Neural cell (in vitro differentiated cells): ENCODE measurements around the gene CPXM2. TPM values are rescaled to one million over a fixed set of nuclear protein-coding genes. Genes with fewer than 3 reads are reported as not detected.

Experiments used
- H2AFZ ChIP-seq: fragments of 200-600, 300-800 bp; sonication (generic), shearing (Covaris generic); 2 replicates; pipeline ENCODE4 v1.6.0; 2014; ENCODE audit warnings: low read depth, mild to moderate bottlenecking, antibody characterized with exemption, low read length, moderate library complexity
- H3F3A ChIP-seq: fragments of 200-600 bp; shearing (Covaris generic); 2 replicates; pipeline ENCODE4 v1.6.1; 2016; ENCODE audit warnings: mild to moderate bottlenecking, moderate library complexity, mixed read lengths, antibody characterized with exemption, low read length; ENCODE audit not compliant: insufficient read depth, poor library complexity, severe bottlenecking
- H3K27ac ChIP-seq: fragments of 200-600, 300-800 bp; sonication (generic), shearing (Covaris generic); 2 replicates; pipeline ENCODE4 v1.5.1; 2014; ENCODE audit warnings: mild to moderate bottlenecking, low read length, moderate library complexity
- H3K27me3 ChIP-seq: fragments of 300-800, 200-600 bp; sonication (generic), shearing (Covaris generic); 2 replicates; pipeline ENCODE4 v1.6.0; 2014; ENCODE audit warnings: mild to moderate bottlenecking, low read depth, low read length, moderate library complexity; ENCODE audit not compliant: insufficient read depth
- H3K36me3 ChIP-seq: fragments of 300-800, 200-600 bp; sonication (generic), shearing (Covaris generic); 2 replicates; pipeline ENCODE4 v1.5.1; 2014; ENCODE audit warnings: mild to moderate bottlenecking, antibody characterized with exemption, low read length, moderate library complexity; ENCODE audit not compliant: insufficient read depth
- H3K4me2 ChIP-seq: fragments of 300-800, 200-600 bp; sonication (generic), shearing (Covaris generic); 2 replicates; pipeline ENCODE4 v1.6.0; 2014; ENCODE audit warnings: mild to moderate bottlenecking, low read length
- H3K4me3 ChIP-seq: fragments of 300-800, 200-600 bp; sonication (generic), shearing (Covaris generic); 2 replicates; pipeline ENCODE4 v1.5.1; 2014; ENCODE audit warnings: mild to moderate bottlenecking, low read length, moderate library complexity
- H3K79me2 ChIP-seq: fragments of 200-600 bp; shearing (Covaris generic); replicated peaks from 2 replicates; pipeline ENCODE4 v1.6.0; 2014; ENCODE audit warnings: mild to moderate bottlenecking, low read length, moderate library complexity; ENCODE audit not compliant: insufficient read depth
- H3K9ac ChIP-seq: fragments of 300-800, 200-600 bp; sonication (generic), shearing (Covaris generic); 2 replicates; pipeline ENCODE4 v1.6.1; 2016; ENCODE audit warnings: mild to moderate bottlenecking, low read length, mixed read lengths
- H3K9me2 ChIP-seq: fragments of 200-600 bp; shearing (Covaris generic); 2 replicates; pipeline ENCODE4 v1.6.1; 2016; ENCODE audit warnings: mild to moderate bottlenecking, low read length, mixed read lengths; ENCODE audit not compliant: insufficient read depth
- H3K9me3 ChIP-seq: fragments of 200-600, 300-800 bp; sonication (generic), shearing (Covaris generic); 2 replicates; pipeline ENCODE4 v1.6.1; 2016; ENCODE audit warnings: mild to moderate bottlenecking, mixed run types, low read length, moderate library complexity, mixed read lengths
- H4K20me1 ChIP-seq: fragments of 200-600 bp; shearing (Covaris generic); 2 replicates; pipeline ENCODE4 v1.6.1; 2016; ENCODE audit warnings: mild to moderate bottlenecking, mixed run types; ENCODE audit not compliant: insufficient read depth
- CTCF ChIP-seq: fragments of 450-650 bp; IDR thresholded peaks from 2 replicates; pipeline ENCODE4 v1.5.1; 2014; ENCODE audit warnings: antibody characterized with exemption, mild to moderate bottlenecking, moderate library complexity; ENCODE audit not compliant: poor library complexity, severe bottlenecking
- EP300 ChIP-seq: fragments of 450-650 bp; conservative IDR thresholded peaks from 2 replicates; pipeline ENCODE4 v1.6.1; 2014; ENCODE audit warnings: antibody characterized with exemption, mild to moderate bottlenecking, moderate library complexity; ENCODE audit not compliant: poor library complexity, severe bottlenecking
- EZH2 ChIP-seq: fragments of 200-600, 300-800 bp; shearing (Covaris generic), sonication (generic); IDR thresholded peaks from 2 replicates; pipeline ENCODE4 v1.6.1; 2014; ENCODE audit warnings: antibody characterized with exemption, low read length, borderline replicate concordance, mild to moderate bottlenecking; ENCODE audit not compliant: insufficient read depth, poor library complexity, severe bottlenecking
- MXI1 ChIP-seq: fragments of 450-650 bp; conservative IDR thresholded peaks from 2 replicates; pipeline ENCODE4 v1.6.1; 2014; ENCODE audit warnings: antibody characterized with exemption, mild to moderate bottlenecking; ENCODE audit not compliant: poor library complexity, severe bottlenecking
- POLR2AphosphoS5 ChIP-seq: IDR thresholded peaks from 2 replicates; pipeline ENCODE4 v1.6.1; 2012
- RAD21 ChIP-seq: fragments of 450-650 bp; conservative IDR thresholded peaks from 2 replicates; pipeline ENCODE4 v1.6.1; 2014; ENCODE audit warnings: antibody characterized with exemption, mild to moderate bottlenecking, moderate library complexity
- SMC3 ChIP-seq: fragments of 450-650 bp; conservative IDR thresholded peaks from 2 replicates; pipeline ENCODE4 v1.6.1; 2014; ENCODE audit warnings: antibody characterized with exemption, mild to moderate bottlenecking, moderate library complexity; ENCODE audit not compliant: poor library complexity
- TAF1 ChIP-seq: IDR thresholded peaks from 2 replicates; pipeline ENCODE4 v1.6.1; 2012; ENCODE audit warnings: low read depth
- polyA plus RNA-seq: library from polyadenylated mRNA; depleted of rRNA; stranded (reverse); fragments of >200 nt; gene quantifications from 2 replicates; pipeline ENCODE4 v1.2.3, GENCODE V29; 2014
- TF ChIP-seq, protein P1 (sequence below): IDR thresholded peaks from 2 replicates; pipeline ENCODE4 v1.6.1; 2012; ENCODE audit warnings: borderline replicate concordance

CPXM2 gene
- polyA plus RNA-seq, 1 donor from 2014 or later, result not detected

DNA sequence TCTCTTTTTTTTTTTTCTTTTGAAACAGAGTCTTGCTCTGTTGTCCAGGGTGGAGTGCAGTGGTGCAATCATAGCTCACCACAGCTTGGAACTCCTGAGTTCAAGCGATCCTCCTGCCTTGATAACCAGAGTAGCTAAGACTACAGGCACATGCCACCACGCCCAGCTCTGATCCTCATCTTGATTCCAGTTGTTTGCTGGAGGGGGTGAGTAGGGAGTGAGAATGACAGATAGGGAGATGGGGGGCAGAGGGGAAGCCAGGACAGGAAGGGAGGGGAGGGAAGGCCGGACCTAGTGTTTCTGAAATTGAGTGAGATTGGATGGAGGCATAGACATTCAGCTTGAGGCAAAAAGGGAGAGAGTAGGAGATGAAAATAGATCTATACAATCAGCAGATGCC lies 25.2 kb upstream of the CPXM2 start:
- no peaks in the 10 kb centered on the region for H3K9me3 ChIP-seq
- H3K4me3 ChIP-seq, result no peak overlapping the region
- TF ChIP-seq EZH2, result no peak
- TF ChIP-seq CTCF, result no peak

GRCh38 chr10:123913688-123914268 lies 22.2 kb upstream of the CPXM2 start:
- H3K79me2 ChIP-seq, result no peaks in the 10 kb centered on the region
- no peaks in the 10 kb centered on the region for H3K36me3 ChIP-seq
- H3F3A ChIP-seq, result no peaks in the 10 kb centered on the region
- H3K9ac ChIP-seq, result no peak overlapping the region
- H3K4me3 ChIP-seq, result no peak overlapping the region
- TF ChIP-seq MXI1, result no peak
- TF ChIP-seq TAF1, result no peak
- no peak for TF ChIP-seq RAD21
- peak; percentile 15 for TF ChIP-seq EP300
- H3K27ac ChIP-seq, result peak overlapping the region; percentile 39
- peak overlapping the region; percentile 17 for H3K4me2 ChIP-seq
- H3K9me3 ChIP-seq, result no peaks in the 10 kb centered on the region
- H4K20me1 ChIP-seq, result no peaks in the 10 kb centered on the region
- H2AFZ ChIP-seq, result peak overlapping the region; percentile 30
- no peaks in the 10 kb centered on the region for H3K9me2 ChIP-seq
- H3K27me3 ChIP-seq, result no peaks in the 10 kb centered on the region

More for the DNA sequence above, 25.2 kb upstream of the CPXM2 start:
- no peaks in the 10 kb centered on the region for H3F3A ChIP-seq
- no peaks in the 10 kb centered on the region for H3K36me3 ChIP-seq
- H3K27ac ChIP-seq, result no peak overlapping the region
- H2AFZ ChIP-seq, result no peak overlapping the region
- no peak overlapping the region for H3K9ac ChIP-seq
- no peaks in the 10 kb centered on the region for H3K27me3 ChIP-seq
- no peaks in the 10 kb centered on the region for H3K9me2 ChIP-seq
- H4K20me1 ChIP-seq, result no peaks in the 10 kb centered on the region
- H3K4me2 ChIP-seq, result no peak overlapping the region
- no peaks in the 10 kb centered on the region for H3K79me2 ChIP-seq

GRCh38 chr10:123912871-123913270 lies 21.3 kb upstream of the CPXM2 start:
- Histone ChIP-seq H3K27me3 (no peaks in the 10 kb centered on the region), H3K9ac (no peak overlapping the region), H3K9me3 (no peaks in the 10 kb centered on the region), H3F3A (no peaks in the 10 kb centered on the region), H3K27ac (peak overlapping the region; percentile 39), H4K20me1 (no peaks in the 10 kb centered on the region), H3K4me2 (no peak overlapping the region), H3K36me3 (no peaks in the 10 kb centered on the region), H2AFZ (no peak overlapping the region), H3K79me2 (no peaks in the 10 kb centered on the region), H3K9me2 (no peaks in the 10 kb centered on the region), H3K4me3 (no peak overlapping the region)
- TF ChIP-seq EZH2 (no peak), CTCF (no peak), TAF1 (no peak), EP300 (no peak), SMC3 (no peak), RAD21 (no peak), MXI1 (no peak), POLR2AphosphoS5 (no peak)
- TF ChIP-seq, protein P1, sequence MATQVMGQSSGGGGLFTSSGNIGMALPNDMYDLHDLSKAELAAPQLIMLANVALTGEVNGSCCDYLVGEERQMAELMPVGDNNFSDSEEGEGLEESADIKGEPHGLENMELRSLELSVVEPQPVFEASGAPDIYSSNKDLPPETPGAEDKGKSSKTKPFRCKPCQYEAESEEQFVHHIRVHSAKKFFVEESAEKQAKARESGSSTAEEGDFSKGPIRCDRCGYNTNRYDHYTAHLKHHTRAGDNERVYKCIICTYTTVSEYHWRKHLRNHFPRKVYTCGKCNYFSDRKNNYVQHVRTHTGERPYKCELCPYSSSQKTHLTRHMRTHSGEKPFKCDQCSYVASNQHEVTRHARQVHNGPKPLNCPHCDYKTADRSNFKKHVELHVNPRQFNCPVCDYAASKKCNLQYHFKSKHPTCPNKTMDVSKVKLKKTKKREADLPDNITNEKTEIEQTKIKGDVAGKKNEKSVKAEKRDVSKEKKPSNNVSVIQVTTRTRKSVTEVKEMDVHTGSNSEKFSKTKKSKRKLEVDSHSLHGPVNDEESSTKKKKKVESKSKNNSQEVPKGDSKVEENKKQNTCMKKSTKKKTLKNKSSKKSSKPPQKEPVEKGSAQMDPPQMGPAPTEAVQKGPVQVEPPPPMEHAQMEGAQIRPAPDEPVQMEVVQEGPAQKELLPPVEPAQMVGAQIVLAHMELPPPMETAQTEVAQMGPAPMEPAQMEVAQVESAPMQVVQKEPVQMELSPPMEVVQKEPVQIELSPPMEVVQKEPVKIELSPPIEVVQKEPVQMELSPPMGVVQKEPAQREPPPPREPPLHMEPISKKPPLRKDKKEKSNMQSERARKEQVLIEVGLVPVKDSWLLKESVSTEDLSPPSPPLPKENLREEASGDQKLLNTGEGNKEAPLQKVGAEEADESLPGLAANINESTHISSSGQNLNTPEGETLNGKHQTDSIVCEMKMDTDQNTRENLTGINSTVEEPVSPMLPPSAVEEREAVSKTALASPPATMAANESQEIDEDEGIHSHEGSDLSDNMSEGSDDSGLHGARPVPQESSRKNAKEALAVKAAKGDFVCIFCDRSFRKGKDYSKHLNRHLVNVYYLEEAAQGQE, result no peak
